HG03175 (cell line): ENCODE results near the gene WDPCP.
"Not testable (repeated sequence)": the region's sequence is repeated elsewhere in the genome, so short reads cannot be mapped to it uniquely, and the experiment has no call there.

ENCODE experiments used
- ATAC-seq: cut with Tn5 transposase; IDR thresholded peaks from one replicate; pipeline ENCODE4 v1.9.1; 2021; ENCODE audit warnings: mild to moderate bottlenecking, moderate library complexity; ENCODE audit not compliant: unreplicated experiment

The WDPCP gene, protein sequence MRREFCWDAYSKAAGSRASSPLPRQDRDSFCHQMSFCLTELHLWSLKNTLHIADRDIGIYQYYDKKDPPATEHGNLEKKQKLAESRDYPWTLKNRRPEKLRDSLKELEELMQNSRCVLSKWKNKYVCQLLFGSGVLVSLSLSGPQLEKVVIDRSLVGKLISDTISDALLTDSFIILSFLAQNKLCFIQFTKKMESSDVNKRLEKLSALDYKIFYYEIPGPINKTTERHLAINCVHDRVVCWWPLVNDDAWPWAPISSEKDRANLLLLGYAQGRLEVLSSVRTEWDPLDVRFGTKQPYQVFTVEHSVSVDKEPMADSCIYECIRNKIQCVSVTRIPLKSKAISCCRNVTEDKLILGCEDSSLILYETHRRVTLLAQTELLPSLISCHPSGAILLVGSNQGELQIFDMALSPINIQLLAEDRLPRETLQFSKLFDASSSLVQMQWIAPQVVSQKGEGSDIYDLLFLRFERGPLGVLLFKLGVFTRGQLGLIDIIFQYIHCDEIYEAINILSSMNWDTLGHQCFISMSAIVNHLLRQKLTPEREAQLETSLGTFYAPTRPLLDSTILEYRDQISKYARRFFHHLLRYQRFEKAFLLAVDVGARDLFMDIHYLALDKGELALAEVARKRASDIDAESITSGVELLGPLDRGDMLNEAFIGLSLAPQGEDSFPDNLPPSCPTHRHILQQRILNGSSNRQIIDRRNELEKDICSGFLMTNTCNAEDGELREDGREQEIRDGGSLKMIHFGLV

DNA sequence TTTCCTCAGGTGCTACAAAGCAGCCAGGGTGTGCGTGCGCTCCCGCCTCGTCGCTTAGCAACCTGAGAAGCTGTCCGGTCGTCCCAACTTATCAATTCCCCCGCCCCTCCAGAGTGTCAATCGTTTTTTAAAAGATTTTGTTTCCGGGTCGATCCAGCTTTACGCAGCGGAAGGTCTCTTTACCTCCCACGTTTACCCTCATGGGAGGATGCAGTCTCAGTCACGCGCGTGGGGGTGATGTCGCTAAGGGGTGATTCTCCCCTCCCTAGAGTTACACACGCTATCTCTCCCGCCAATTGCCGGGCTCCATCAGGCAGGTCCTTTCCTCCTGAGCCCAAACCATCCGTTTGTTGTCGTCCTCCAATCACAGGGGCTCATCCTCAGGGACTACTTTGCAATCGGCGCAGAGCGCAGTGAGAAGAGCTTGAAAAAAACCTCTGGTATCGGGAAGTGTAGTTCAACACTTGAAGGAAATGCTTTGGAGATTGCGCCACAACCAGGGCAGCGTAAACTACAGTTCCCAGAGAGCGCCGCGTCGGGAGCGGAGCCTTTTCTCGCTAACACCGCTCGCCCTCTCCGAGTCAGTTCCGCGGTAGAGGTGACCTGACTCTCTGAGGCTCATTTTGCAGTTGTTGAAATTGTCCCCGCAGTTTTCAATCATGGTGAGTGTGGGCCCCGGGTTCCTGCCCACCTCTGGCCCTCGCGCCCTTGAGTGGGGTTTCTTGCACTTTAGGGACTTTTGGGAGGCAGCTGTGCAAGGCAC lies at the start of gene WDPCP, which contains the start of gene MDH1:
WDPCP (minus strand) TSS at position 93 of the 763 bp plus-strand sequence. CDS start 206 bp downstream, outside the sequence.
MDH1 (plus strand) TSS at position 579 of the 763 bp plus-strand sequence; CDS start at position 660, 81 bp downstream.
- peak; percentile 85 for ATAC-seq

DNA sequence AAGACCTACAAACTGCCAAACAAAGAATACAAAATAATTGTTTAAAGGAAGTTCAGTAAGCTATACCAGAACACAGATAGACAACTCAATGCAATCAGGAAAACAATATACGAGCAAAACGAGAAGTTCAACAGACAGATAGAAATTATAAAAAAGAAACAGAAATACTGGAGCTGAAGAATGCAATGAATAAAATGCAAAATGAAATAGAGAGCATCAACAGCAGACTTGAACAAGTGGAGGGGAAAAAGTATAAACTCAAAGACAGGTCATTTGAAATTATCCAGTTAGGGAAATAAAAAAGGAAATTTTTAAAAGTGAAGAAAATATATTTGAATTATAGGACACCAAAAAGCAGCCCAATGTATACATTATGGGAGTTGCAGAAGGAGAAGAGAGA lies 44.1 kb upstream of the WDPCP start:
- no peak for ATAC-seq

GRCh38 chr2:63631501-63631900 lies 43.2 kb upstream of the WDPCP start:
- no peak for ATAC-seq

DNA sequence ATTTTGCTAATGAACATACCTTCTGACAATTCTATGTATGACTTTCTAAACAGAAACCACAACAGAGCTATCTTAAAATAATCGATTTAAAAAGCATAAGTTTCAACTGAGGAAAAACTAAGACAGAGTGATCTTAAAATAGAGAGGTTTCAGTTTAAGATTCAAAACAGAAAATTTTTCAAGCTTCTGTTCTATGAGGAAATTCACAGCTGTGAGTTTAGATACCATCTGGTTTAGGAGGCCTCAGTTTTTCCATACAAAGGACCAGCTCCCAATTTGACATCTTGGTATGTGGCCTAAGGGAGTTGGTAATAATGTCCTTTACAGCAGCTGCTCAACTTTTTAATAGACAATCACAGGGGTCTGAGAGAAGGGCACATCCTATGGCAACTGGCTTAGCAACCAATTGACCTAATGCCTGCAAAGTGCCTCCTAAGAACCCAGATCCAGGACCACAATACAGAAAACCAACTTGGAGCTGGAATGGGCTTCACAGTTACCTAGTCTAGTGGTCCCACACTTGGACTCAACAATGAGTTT lies 40.2 kb upstream of the WDPCP start:
- ATAC-seq = no peak

- no peak for ATAC-seq
Measured at GRCh38 chr2:63627866-63628265, 39.6 kb upstream of the WDPCP start.

- not testable (repeated sequence) for ATAC-seq
Measured at GRCh38 chr2:63623763-63624162, 35.5 kb upstream of the WDPCP start.

GRCh38 chr2:63622751-63623150 lies 34.5 kb upstream of the WDPCP start:
- ATAC-seq = no peak

- ATAC-seq = no peak
Measured at GRCh38 chr2:63619328-63619727, 31.1 kb upstream of the WDPCP start.

DNA sequence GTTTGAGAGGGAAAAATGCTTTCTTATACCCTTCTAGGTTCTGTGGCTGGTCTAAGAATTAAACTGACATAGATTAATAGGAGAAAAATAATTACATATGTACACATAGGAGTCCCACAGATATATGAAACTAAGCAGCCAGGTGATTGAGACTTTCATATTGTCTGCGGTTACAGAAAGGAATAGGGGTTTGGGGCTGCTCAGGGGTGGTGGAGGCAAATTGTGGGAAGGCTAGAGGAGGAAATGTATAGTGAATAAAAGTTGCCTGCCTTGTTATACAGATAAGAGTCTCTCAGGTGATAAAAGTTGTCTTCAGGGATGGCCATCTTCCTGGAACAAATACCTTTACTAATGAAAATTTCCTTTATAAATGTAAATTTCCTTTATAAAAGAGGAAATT lies 29.1 kb upstream of the WDPCP start:
- no peak for ATAC-seq

DNA sequence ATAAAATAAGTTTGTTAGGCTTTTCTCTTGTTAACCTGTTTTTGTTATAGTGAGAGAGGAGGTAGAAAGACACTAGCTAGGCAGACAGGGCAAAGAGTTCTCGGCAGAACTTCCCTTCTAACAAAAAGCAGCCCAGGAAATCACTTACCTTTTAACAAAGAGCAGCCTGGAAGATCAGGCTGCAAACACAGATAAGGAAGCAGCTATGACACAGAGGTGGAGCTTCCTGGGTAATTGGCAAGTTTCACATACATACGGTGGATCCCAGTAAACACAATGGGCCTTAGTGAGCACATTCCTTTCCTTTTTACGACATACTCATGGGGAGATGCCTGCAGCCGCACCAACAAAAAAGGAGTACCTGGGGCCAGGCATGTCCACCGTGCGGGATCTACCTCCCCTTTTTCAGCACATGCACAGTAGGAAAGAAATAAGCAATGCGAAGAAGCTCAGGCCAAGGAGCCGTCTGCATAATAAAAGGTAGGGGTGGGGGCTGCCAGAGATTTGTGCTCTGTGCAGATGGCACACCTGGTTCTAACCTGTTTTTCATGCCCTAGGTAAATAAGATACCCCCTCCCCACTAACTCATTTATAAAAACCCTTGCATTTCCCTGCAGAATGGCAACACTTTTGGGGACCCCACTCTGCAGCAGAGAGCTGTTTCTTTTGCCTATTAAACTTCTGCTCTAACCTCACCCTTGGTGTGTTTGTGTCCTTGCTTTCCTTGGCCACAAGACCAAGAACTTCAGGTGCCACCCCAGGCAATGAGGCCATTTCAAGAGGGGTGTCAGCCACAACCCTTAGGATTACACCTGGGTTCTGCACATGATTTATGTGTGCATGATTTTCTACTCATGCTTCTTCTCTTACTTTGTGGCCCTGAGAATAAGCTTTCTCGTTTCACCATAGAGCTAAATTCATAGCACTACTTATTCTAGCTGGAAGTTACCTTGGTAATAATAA lies 27.0 kb upstream of the WDPCP start:
- ATAC-seq = no peak

- no peak for ATAC-seq
Measured at GRCh38 chr2:63614448-63614968, 26.2 kb upstream of the WDPCP start.

DNA sequence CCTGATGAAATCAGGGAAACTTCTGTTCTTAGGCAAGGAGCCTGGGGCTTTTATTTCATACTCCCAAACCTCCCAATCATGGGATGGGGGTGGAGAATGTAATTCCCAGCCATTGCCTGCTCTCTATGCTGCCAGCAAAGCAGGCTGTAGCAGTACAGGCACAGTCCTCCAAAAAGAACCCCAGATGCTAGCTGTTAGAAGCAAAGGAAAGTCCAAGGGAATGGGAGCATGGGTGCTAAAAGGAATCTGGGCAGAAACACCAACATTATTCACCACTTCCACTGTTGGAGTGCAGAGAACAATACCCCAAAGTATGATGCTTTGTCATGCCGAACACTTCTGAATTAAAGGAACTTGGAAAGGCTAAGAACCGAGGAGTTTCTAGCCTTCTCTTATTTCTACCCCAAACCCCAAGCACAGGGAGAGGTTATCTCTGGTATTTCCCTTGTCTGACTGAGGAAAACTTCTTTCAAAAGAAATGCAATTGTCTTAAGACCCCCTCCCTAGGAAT lies 25.2 kb upstream of the WDPCP start:
- ATAC-seq = no peak

- no peak for ATAC-seq
Measured at GRCh38 chr2:63610525-63610924, 22.2 kb upstream of the WDPCP start.

DNA sequence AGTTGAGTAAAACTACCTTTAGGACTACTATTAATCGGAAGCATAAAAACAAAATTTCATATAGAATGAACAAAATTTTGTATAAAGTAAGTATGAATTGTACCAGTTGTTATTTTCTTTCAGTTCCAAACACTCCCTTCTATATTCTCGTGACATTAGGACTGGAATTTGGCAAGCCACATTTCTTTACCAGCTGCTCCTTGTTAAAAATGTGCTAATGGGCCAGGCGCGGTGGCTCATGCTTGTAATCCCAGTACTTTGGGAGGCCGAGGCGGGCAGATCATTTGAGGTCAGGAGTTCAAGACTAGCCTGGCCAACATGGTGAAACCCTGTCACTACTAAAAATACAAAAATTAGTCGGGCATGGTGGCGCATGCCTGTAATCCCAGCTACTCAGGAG lies 20.6 kb upstream of the WDPCP start:
- ATAC-seq = not testable (repeated sequence)

DNA sequence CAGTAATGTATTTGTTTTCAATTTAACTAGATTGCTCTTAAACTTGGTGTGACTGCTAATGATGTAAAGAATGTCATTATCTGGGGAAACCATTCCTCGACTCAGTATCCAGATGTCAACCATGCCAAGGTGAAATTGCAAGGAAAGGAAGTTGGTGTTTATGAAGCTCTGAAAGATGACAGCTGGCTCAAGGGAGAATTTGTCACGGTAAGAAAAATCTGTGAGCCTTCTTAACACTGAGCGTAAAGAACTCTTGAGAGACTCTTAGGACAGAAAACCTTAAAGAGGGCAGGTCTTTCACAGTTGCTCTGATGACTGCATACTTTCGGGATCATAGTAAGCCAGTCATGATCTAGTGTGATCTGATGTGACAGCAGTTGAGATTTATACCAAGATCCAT lies 16.4 kb upstream of the WDPCP start:
- no peak for ATAC-seq

DNA sequence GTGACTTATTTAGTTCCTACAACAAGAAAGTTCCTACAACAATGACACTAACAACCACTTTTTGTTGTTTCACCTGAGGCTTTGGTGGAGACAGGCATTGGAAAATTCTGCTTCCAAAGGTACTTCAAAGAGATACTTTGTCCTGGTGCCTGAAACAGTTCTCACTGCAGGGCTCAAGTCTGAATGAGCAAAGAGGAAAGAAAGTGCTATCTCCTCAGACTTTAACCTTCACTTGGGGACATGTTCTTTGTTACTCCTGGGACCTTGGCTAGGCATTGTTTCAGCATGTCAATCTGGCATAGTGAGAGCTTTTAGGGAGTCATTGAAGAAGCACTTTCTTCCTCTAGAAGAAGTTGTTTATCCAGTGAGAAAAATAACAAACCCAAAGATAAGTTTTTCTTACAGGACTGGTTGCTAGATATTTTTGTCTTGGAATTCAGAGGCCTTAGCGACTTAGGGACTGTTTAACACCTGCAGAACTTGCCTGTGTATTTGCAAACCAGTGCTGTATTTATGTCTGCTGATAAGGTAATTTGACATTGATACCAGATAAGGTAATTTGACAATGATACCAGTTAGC lies 12.7 kb upstream of the WDPCP start:
- ATAC-seq = no peak

GRCh38 chr2:63598981-63599380 lies 10.7 kb upstream of the WDPCP start:
- no peak for ATAC-seq

GRCh38 chr2:63596401-63596883 lies 8.2 kb upstream of the WDPCP start:
- no peak for ATAC-seq

DNA sequence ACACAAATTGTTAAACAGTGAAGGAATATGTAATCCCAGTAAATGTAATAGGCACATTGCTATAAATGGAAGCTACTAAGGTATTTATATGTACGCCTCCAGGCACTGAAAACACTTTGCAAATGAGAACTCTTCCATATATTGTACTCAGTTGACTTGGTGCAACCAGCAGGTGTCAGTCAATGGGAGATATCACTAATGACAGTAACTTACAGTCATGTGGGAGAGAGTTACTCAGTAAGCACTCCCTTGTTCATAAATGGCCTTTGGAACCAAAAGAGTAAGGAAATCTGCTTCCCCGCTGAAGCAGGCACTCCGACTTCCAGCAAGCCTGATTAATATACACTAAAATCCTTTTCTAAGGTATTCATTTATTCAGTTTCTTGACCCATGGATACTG lies 6.4 kb upstream of the WDPCP start:
- no peak for ATAC-seq
